GM21786 (cell line): ENCODE results near the gene MAP2K1.
"Not testable (repeated sequence)": the region's sequence is repeated elsewhere in the genome, so short reads cannot be mapped to it uniquely, and the experiment has no call there.

ENCODE experiments used
- ATAC-seq: cut with Tn5 transposase; IDR thresholded peaks from one replicate; pipeline ENCODE4 v1.9.1; 2021; ENCODE audit not compliant: unreplicated experiment

Gene MAP2K1

GRCh38 chr15:66386204-66387123, at the start of gene MAP2K1:
MAP2K1 (plus strand) TSS chr15:66386912; CDS start chr15:66387348, 436 bp downstream.
- ATAC-seq = peak; percentile 70

GRCh38 chr15:66348530-66348929, 38.2 kb upstream of the MAP2K1 start:
- ATAC-seq = not testable (repeated sequence)

GRCh38 chr15:66356077-66356358, 30.7 kb upstream of the MAP2K1 start:
- ATAC-seq = no peak

GRCh38 chr15:66356359-66357236, 30.1 kb upstream of the MAP2K1 start, which contains the start of gene TIPIN:
TIPIN (minus strand) TSS chr15:66356685; CDS start chr15:66352947, 3,738 bp downstream.
- ATAC-seq = peak; percentile 82

GRCh38 chr15:66359740-66360139, 27.0 kb upstream of the MAP2K1 start:
- ATAC-seq = no peak

- not testable (repeated sequence) for ATAC-seq
These were observed 24.8 kb upstream of the MAP2K1 start for GRCh38 chr15:66361745-66362460.

GRCh38 chr15:66362776-66363175, 23.9 kb upstream of the MAP2K1 start:
- ATAC-seq = no peak

- no peak for ATAC-seq
These were observed 21.7 kb upstream of the MAP2K1 start for GRCh38 chr15:66364944-66365528.

- no peak for ATAC-seq
These were observed 16.7 kb upstream of the MAP2K1 start for GRCh38 chr15:66369773-66370651.

- no peak for ATAC-seq
These were observed 12.5 kb upstream of the MAP2K1 start for GRCh38 chr15:66374179-66374578.

- ATAC-seq = no peak
These were observed 7.8 kb upstream of the MAP2K1 start for GRCh38 chr15:66378814-66379430.

GRCh38 chr15:66381376-66381775, 5.3 kb upstream of the MAP2K1 start:
- ATAC-seq = not testable (repeated sequence)

- peak; percentile 12 for ATAC-seq
These were observed 691 bp downstream of the MAP2K1 start for GRCh38 chr15:66387163-66388042.

GRCh38 chr15:66388043-66388363, 1.3 kb downstream of the MAP2K1 start:
- no peak for ATAC-seq

- no peak for ATAC-seq
These were observed 1.9 kb downstream of the MAP2K1 start for GRCh38 chr15:66388576-66388975.

GRCh38 chr15:66389098-66389858, 2.6 kb downstream of the MAP2K1 start:
- ATAC-seq = no peak

GRCh38 chr15:66389859-66390381, 3.2 kb downstream of the MAP2K1 start:
- ATAC-seq = no peak

GRCh38 chr15:66390678-66391077, 4.0 kb downstream of the MAP2K1 start:
- ATAC-seq = no peak
